GM10847 (cell line): Measurements from ENCODE around the gene TXNRD2.

Experiments used
- POLR2A ChIP-seq: IDR thresholded peaks from 2 replicates; pipeline ENCODE4 v1.6.1; 2011; ENCODE audit not compliant: insufficient read length; ENCODE audit errors: extremely low read depth

The TXNRD2 gene

GRCh38 chr22:19973551-19974267 lies 32.1 kb upstream of the TXNRD2 start:
- no peak for TF ChIP-seq POLR2A

- TF ChIP-seq POLR2A = no peak
Measured at GRCh38 chr22:19972652-19973550, 31.3 kb upstream of the TXNRD2 start.

- no peak for TF ChIP-seq POLR2A
Measured at GRCh38 chr22:19972251-19972650, 30.6 kb upstream of the TXNRD2 start.

GRCh38 chr22:19971276-19972124 lies 29.9 kb upstream of the TXNRD2 start:
- no peak for TF ChIP-seq POLR2A

GRCh38 chr22:19970479-19971275 lies 29.1 kb upstream of the TXNRD2 start:
- no peak for TF ChIP-seq POLR2A

GRCh38 chr22:19970031-19970478 lies 28.4 kb upstream of the TXNRD2 start:
- TF ChIP-seq POLR2A = no peak

- no peak for TF ChIP-seq POLR2A
Measured at GRCh38 chr22:19969141-19969928, 27.7 kb upstream of the TXNRD2 start.

- TF ChIP-seq POLR2A = no peak
Measured at GRCh38 chr22:19968450-19968891, 26.9 kb upstream of the TXNRD2 start.

GRCh38 chr22:19967850-19968449 lies 26.3 kb upstream of the TXNRD2 start:
- TF ChIP-seq POLR2A = no peak

- TF ChIP-seq POLR2A = no peak
Measured at GRCh38 chr22:19966908-19967750, 25.5 kb upstream of the TXNRD2 start.

GRCh38 chr22:19965771-19966709 lies 24.4 kb upstream of the TXNRD2 start:
- no peak for TF ChIP-seq POLR2A

- TF ChIP-seq POLR2A = no peak
Measured at GRCh38 chr22:19964701-19965386, 23.2 kb upstream of the TXNRD2 start.
